ENCODE measurements around the gene RAET1L. TPM values are rescaled to one million over a fixed set of nuclear protein-coding genes. Genes with fewer than 3 reads are reported as not detected.
"Not testable (repeated sequence)": the region's sequence is repeated elsewhere in the genome, so short reads cannot be mapped to it uniquely, and the experiment has no call there.

Gene RAET1L, protein sequence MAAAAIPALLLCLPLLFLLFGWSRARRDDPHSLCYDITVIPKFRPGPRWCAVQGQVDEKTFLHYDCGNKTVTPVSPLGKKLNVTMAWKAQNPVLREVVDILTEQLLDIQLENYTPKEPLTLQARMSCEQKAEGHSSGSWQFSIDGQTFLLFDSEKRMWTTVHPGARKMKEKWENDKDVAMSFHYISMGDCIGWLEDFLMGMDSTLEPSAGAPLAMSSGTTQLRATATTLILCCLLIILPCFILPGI
- 6.9 to 12.2 TPM (median 8.5 TPM) in 3 replicates for polyA plus RNA-seq
- 20.1 TPM for polyA plus RNA-seq (2011; ENCODE audit: low read depth)
- 11.2 and 13.4 TPM in 2 replicates for polyA plus RNA-seq (2011; cell fraction: cytosol; rRNA removed)
- polyA plus RNA-seq (2011; cell fraction: nucleus; rRNA removed) = 51.6 and 62.6 TPM in 2 replicates
- polyA plus RNA-seq (2012; ENCODE audit: low replicate concordance) = 11.4 and 56.6 TPM in 2 replicates
- polyA minus RNA-seq = 4.7 to 8.5 TPM (median 7.5 TPM) in 3 replicates
- 7.3 TPM for polyA minus RNA-seq (2011; cell fraction: cytosol; rRNA and poly(A)+ RNA removed)
- 9.9 and 10.6 TPM in 2 replicates for polyA minus RNA-seq (2011; cell fraction: nucleus; rRNA and poly(A)+ RNA removed)

- peak; percentile 57 for DNase-seq (ENCODE audit: low read depth, low spot score)
- peak within 1 kb of the TSS; percentile 72 for H3K9ac ChIP-seq (ENCODE audit: control insufficient read depth, extremely low read depth, insufficient read depth, low read length)
- dilution Hi-C loops (cut with MboI; ENCODE audit: extremely low pct_ligation_motif_present, low sequenced_read_pairs) = no loop called here
- peak within 1 kb of the TSS; percentile 84 for H2AFZ ChIP-seq (ENCODE audit: control insufficient read depth, low read length)
- no peaks in the 10 kb centered on the region for H4K20me1 ChIP-seq (ENCODE audit: control insufficient read depth, extremely low read depth, insufficient read depth, low read length)
- H3K27me3 ChIP-seq (ENCODE audit: control insufficient read depth, extremely low read depth, insufficient read depth, low read length) = no peaks in the 10 kb centered on the region
- H3K36me3 ChIP-seq (ENCODE audit: control insufficient read depth in 2 of 2, extremely low read depth in 1 of 2, insufficient read depth in 2 of 2, low read length in 2 of 2) = no peaks in the 10 kb centered on the region
- peak; percentile 81 for FAIRE-seq
- TF ChIP-seq EZH2 (IDR thresholded peaks at IDR 0.05; ENCODE audit: low read length) = no peak
- H3K4me2 ChIP-seq (ENCODE audit: control insufficient read depth, extremely low read depth, insufficient read depth, low read depth, low read length) = peak within 1 kb of the TSS; percentile 92
- H3K4me3 ChIP-seq (ENCODE audit: control insufficient read depth in 2 of 3, extremely low read depth in 1 of 3, insufficient read depth in 2 of 3, low read depth in 1 of 3, low read length in 3 of 3) = peak within 1 kb of the TSS; percentile 55 to 71 (median 60)
- H3K79me2 ChIP-seq (ENCODE audit: control insufficient read depth, insufficient read depth, low read length) = no peaks in the 10 kb centered on the region
- H3K9me3 ChIP-seq (ENCODE audit: control insufficient read depth, low read depth, low read length) = no peaks in the 10 kb centered on the region
- H3K27ac ChIP-seq (ENCODE audit: control insufficient read depth, insufficient read depth, low read length) = peak within 1 kb of the TSS; percentile 54
- peaks cover 15% of the 10 kb centered on the region for H3K4me1 ChIP-seq (ENCODE audit: control insufficient read depth, extremely low read depth, insufficient read depth, low read length)
- H3K9me1 ChIP-seq (ENCODE audit: control insufficient read depth, extremely low read depth, insufficient read depth, low read length) = no peaks in the 10 kb centered on the region
These were observed at the start of gene RAET1L for GRCh38 chr6:150025201-150025917. Gene RAET1L (minus strand): TSS chr6:150025532. CDS start chr6:150025471, 61 bp downstream.

- no peak for TF ChIP-seq EZH2 (IDR thresholded peaks at IDR 0.05; ENCODE audit: low read length)
- TF ChIP-seq, protein P1, sequence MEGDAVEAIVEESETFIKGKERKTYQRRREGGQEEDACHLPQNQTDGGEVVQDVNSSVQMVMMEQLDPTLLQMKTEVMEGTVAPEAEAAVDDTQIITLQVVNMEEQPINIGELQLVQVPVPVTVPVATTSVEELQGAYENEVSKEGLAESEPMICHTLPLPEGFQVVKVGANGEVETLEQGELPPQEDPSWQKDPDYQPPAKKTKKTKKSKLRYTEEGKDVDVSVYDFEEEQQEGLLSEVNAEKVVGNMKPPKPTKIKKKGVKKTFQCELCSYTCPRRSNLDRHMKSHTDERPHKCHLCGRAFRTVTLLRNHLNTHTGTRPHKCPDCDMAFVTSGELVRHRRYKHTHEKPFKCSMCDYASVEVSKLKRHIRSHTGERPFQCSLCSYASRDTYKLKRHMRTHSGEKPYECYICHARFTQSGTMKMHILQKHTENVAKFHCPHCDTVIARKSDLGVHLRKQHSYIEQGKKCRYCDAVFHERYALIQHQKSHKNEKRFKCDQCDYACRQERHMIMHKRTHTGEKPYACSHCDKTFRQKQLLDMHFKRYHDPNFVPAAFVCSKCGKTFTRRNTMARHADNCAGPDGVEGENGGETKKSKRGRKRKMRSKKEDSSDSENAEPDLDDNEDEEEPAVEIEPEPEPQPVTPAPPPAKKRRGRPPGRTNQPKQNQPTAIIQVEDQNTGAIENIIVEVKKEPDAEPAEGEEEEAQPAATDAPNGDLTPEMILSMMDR (optimal IDR thresholded peaks at IDR 0.05 in 1 of 3, IDR thresholded peaks at IDR 0.05 in 1 of 3, conservative IDR thresholded peaks at IDR 0.05 in 1 of 3; ENCODE audit: extremely low read depth in 1 of 3, insufficient read depth in 2 of 3, low read length in 3 of 3) = no peak
- H4K20me1 ChIP-seq (ENCODE audit: control insufficient read depth, extremely low read depth, insufficient read depth, low read length) = no peaks in the 10 kb centered on the region
- FAIRE-seq = no peak
- H2AFZ ChIP-seq (ENCODE audit: control insufficient read depth, low read length) = no peak overlapping the region
- H3K79me2 ChIP-seq (ENCODE audit: control insufficient read depth, insufficient read depth, low read length) = no peaks in the 10 kb centered on the region
- peaks cover 27% of the 10 kb centered on the region for H3K4me1 ChIP-seq (ENCODE audit: control insufficient read depth, extremely low read depth, insufficient read depth, low read length)
- H3K9me1 ChIP-seq (ENCODE audit: control insufficient read depth, extremely low read depth, insufficient read depth, low read length) = no peaks in the 10 kb centered on the region
- DNase-seq (ENCODE audit: low read depth, low spot score) = no peak
- H3K4me2 ChIP-seq (ENCODE audit: control insufficient read depth, extremely low read depth, insufficient read depth, low read depth, low read length) = no peak overlapping the region
- H3K9me3 ChIP-seq (ENCODE audit: control insufficient read depth, low read depth, low read length) = no peaks in the 10 kb centered on the region
- dilution Hi-C loops (cut with MboI; ENCODE audit: extremely low pct_ligation_motif_present, low sequenced_read_pairs) = no loop called here
- H3K27ac ChIP-seq (ENCODE audit: control insufficient read depth, insufficient read depth, low read length) = no peak overlapping the region
- no peaks in the 10 kb centered on the region for H3K27me3 ChIP-seq (ENCODE audit: control insufficient read depth, extremely low read depth, insufficient read depth, low read length)
- no peaks in the 10 kb centered on the region for H3K36me3 ChIP-seq (ENCODE audit: control insufficient read depth in 2 of 2, extremely low read depth in 1 of 2, insufficient read depth in 2 of 2, low read length in 2 of 2)
- H3K4me3 ChIP-seq (ENCODE audit: control insufficient read depth in 2 of 3, extremely low read depth in 1 of 3, insufficient read depth in 2 of 3, low read depth in 1 of 3, low read length in 3 of 3) = no peak overlapping the region
- H3K9ac ChIP-seq (ENCODE audit: control insufficient read depth, extremely low read depth, insufficient read depth, low read length) = no peak overlapping the region
These were observed 49.7 kb upstream of the RAET1L start for GRCh38 chr6:150075034-150075421.

DNA sequence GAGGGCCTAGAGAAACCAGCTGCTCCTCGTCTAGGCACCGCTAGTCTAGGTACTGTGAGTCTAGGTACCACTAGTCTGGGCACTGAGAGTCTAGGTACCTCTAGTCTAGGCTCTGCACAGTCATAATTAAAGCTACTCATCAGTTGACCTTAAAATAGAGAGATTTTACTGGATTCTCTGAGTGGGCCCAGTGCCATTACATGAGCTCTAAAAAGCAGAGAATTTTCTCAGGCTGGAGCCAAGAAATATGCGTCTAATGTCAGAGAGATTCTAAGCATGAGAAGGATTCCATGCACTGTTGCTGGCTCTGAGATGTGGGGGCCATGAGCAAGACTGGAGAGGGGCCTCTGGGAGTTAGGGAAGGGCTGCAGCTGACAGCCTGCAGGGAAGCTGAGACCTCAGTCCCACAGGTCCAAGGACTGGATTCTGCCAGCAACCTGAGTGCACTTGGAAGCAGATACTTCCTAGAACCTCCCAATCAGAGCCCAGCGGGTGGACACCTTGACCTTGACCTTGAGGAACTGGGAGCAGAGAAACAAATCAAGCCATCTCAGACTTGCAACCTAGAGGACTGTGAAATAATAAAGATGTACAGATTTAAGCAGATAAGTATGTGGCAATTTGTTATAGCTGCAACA lies 49.2 kb upstream of the RAET1L start:
- FAIRE-seq; H3K9me3 ChIP-seq (ENCODE audit: control insufficient read depth, low read depth, low read length); dilution Hi-C loops (cut with MboI; ENCODE audit: extremely low pct_ligation_motif_present, low sequenced_read_pairs); H4K20me1 ChIP-seq (ENCODE audit: control insufficient read depth, extremely low read depth, insufficient read depth, low read length); H3K27ac ChIP-seq (ENCODE audit: control insufficient read depth, insufficient read depth, low read length); H3K79me2 ChIP-seq (ENCODE audit: control insufficient read depth, insufficient read depth, low read length); H3K9ac ChIP-seq (ENCODE audit: control insufficient read depth, extremely low read depth, insufficient read depth, low read length); H3K9me1 ChIP-seq (ENCODE audit: control insufficient read depth, extremely low read depth, insufficient read depth, low read length); H3K4me3 ChIP-seq (ENCODE audit: control insufficient read depth in 2 of 3, extremely low read depth in 1 of 3, insufficient read depth in 2 of 3, low read depth in 1 of 3, low read length in 3 of 3); H3K36me3 ChIP-seq (ENCODE audit: control insufficient read depth in 2 of 2, extremely low read depth in 1 of 2, insufficient read depth in 2 of 2, low read length in 2 of 2); DNase-seq (ENCODE audit: low read depth, low spot score); H2AFZ ChIP-seq (ENCODE audit: control insufficient read depth, low read length); H3K27me3 ChIP-seq (ENCODE audit: control insufficient read depth, extremely low read depth, insufficient read depth, low read length); H3K4me2 ChIP-seq (ENCODE audit: control insufficient read depth, extremely low read depth, insufficient read depth, low read depth, low read length): not testable (repeated sequence)
- H3K4me1 ChIP-seq (ENCODE audit: control insufficient read depth, extremely low read depth, insufficient read depth, low read length) = peaks cover 27% of the 10 kb centered on the region
